ENCODE measurements around the gene MYO7A.

MYO7A gene

GRCh38 chr11:77100166-77101042 is 27.6 kb upstream of the MYO7A start:
- TF ChIP-seq GATA3 (IDR thresholded peaks at IDR 0.05; ENCODE audit: low read depth, low read length), result no peak
- no peak for TF ChIP-seq GATA2 (IDR thresholded peaks at IDR 0.05; ENCODE audit: low read depth, low read length)

GRCh38 chr11:77101043-77101537 is 27.0 kb upstream of the MYO7A start:
- no peak for TF ChIP-seq GATA2 (IDR thresholded peaks at IDR 0.05; ENCODE audit: low read depth, low read length)
- no peak for TF ChIP-seq GATA3 (IDR thresholded peaks at IDR 0.05; ENCODE audit: low read depth, low read length)

- no peak for TF ChIP-seq GATA3 (IDR thresholded peaks at IDR 0.05; ENCODE audit: low read depth, low read length)
- no peak for TF ChIP-seq GATA2 (IDR thresholded peaks at IDR 0.05; ENCODE audit: low read depth, low read length)
These were observed 25.5 kb upstream of the MYO7A start, which contains the start of gene OMP for GRCh38 chr11:77102246-77103210. Gene OMP (plus strand): TSS chr11:77102840. CDS start chr11:77102840, 0 bp downstream.

- TF ChIP-seq GATA3 (IDR thresholded peaks at IDR 0.05; ENCODE audit: low read depth, low read length) (no peak), GATA2 (IDR thresholded peaks at IDR 0.05; ENCODE audit: low read depth, low read length) (no peak)
These were observed 24.7 kb upstream of the MYO7A start for GRCh38 chr11:77103319-77103718.

GRCh38 chr11:77104727-77105126 is 23.3 kb upstream of the MYO7A start:
- TF ChIP-seq GATA3 (IDR thresholded peaks at IDR 0.05; ENCODE audit: low read depth, low read length) (no peak), GATA2 (IDR thresholded peaks at IDR 0.05; ENCODE audit: low read depth, low read length) (no peak)

GRCh38 chr11:77106321-77106720 is 21.7 kb upstream of the MYO7A start:
- TF ChIP-seq GATA2 (IDR thresholded peaks at IDR 0.05; ENCODE audit: low read depth, low read length) (no peak), GATA3 (IDR thresholded peaks at IDR 0.05; ENCODE audit: low read depth, low read length) (no peak)

GRCh38 chr11:77106759-77107158 is 21.3 kb upstream of the MYO7A start:
- TF ChIP-seq GATA2 (IDR thresholded peaks at IDR 0.05; ENCODE audit: low read depth, low read length) (no peak), GATA3 (IDR thresholded peaks at IDR 0.05; ENCODE audit: low read depth, low read length) (no peak)

- TF ChIP-seq GATA2 (IDR thresholded peaks at IDR 0.05; ENCODE audit: low read depth, low read length), result no peak
- no peak for TF ChIP-seq GATA3 (IDR thresholded peaks at IDR 0.05; ENCODE audit: low read depth, low read length)
These were observed 20.1 kb upstream of the MYO7A start for GRCh38 chr11:77107950-77108349.

- no peak for TF ChIP-seq GATA3 (IDR thresholded peaks at IDR 0.05; ENCODE audit: low read depth, low read length)
- no peak for TF ChIP-seq GATA2 (IDR thresholded peaks at IDR 0.05; ENCODE audit: low read depth, low read length)
These were observed 19.6 kb upstream of the MYO7A start for GRCh38 chr11:77108436-77108835.

GRCh38 chr11:77109236-77110019 is 18.6 kb upstream of the MYO7A start:
- TF ChIP-seq GATA2 (IDR thresholded peaks at IDR 0.05; ENCODE audit: low read depth, low read length) (no peak), GATA3 (IDR thresholded peaks at IDR 0.05; ENCODE audit: low read depth, low read length) (no peak)

- no peak for TF ChIP-seq GATA2 (IDR thresholded peaks at IDR 0.05; ENCODE audit: low read depth, low read length)
- no peak for TF ChIP-seq GATA3 (IDR thresholded peaks at IDR 0.05; ENCODE audit: low read depth, low read length)
These were observed 17.2 kb upstream of the MYO7A start for GRCh38 chr11:77110836-77111235.

- TF ChIP-seq GATA3 (IDR thresholded peaks at IDR 0.05; ENCODE audit: low read depth, low read length) (no peak), GATA2 (IDR thresholded peaks at IDR 0.05; ENCODE audit: low read depth, low read length) (no peak)
These were observed 16.8 kb upstream of the MYO7A start for GRCh38 chr11:77111277-77111676.

- no peak for TF ChIP-seq GATA2 (IDR thresholded peaks at IDR 0.05; ENCODE audit: low read depth, low read length)
- TF ChIP-seq GATA3 (IDR thresholded peaks at IDR 0.05; ENCODE audit: low read depth, low read length), result no peak
These were observed 16.1 kb upstream of the MYO7A start for GRCh38 chr11:77111946-77112345.
